ENCODE measurements around the gene SDC1.

Gene SDC1

GRCh38 chr2:20180676-20181648, 44.0 kb downstream of the SDC1 start:
- no peak for DNase-seq

GRCh38 chr2:20179755-20180594, 45.0 kb downstream of the SDC1 start:
- peak; percentile 39 to 67 for DNase-seq

GRCh38 chr2:20179466-20179754, 45.5 kb downstream of the SDC1 start:
- DNase-seq, result no peak

- no peak for DNase-seq
Observed at GRCh38 chr2:20178666-20179465, 46.1 kb downstream of the SDC1 start.

GRCh38 chr2:20178249-20178607, 46.7 kb downstream of the SDC1 start:
- DNase-seq, result no peak

DNA sequence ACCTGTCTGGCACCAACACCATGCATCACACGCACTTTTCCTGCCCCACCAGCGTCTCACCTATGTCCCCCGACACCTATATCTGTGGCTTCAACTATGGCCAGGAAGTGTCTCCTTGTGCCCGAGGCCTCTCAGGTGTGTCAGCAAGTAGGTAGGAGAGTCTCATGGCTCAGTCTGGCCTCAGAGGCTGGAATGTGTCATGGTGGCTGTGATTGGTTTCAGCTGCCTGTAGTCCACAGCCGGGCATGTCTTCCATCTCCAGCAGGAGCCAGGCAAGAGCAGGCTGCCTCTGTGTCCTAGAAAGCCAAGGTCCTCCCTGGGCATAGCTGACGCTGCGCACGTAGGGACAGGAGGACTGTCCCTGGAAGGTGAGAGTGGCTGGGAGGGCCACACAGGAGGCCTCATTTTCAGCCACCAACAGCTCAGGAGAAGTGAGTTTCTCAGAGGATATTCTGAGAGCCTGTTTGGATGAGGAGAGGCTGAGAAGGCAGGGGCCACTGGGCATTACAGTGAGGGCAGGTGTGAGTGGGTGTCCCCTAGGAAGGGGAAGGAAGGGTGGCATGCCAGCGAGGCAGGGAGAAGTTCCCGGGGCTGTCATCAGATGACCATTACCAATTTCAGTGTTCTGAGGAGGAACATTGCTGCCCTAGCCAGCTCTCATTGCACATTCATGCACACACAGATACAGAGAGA, 47.2 kb downstream of the SDC1 start:
- no peak for DNase-seq

GRCh38 chr2:20176760-20177159, 48.2 kb downstream of the SDC1 start:
- no peak for DNase-seq

DNA sequence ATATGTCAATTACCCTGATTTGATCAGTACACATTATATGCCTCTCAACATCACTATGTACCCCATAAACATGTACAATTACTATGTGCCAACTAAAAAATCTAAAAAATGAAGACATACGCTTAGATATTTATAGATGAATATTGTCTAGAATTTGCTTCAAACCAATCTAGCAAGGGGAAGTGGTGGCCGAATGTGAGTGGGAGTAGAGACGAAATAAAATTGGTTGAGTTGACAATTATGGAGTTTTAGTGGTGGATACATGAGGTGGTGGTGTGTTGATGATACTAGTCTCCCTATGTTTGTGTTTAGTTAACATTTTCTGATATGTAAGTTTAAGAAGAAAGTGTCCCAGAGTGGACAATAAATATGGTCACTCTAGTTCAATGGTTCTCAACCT, 49.0 kb downstream of the SDC1 start:
- no peak for DNase-seq

DNA sequence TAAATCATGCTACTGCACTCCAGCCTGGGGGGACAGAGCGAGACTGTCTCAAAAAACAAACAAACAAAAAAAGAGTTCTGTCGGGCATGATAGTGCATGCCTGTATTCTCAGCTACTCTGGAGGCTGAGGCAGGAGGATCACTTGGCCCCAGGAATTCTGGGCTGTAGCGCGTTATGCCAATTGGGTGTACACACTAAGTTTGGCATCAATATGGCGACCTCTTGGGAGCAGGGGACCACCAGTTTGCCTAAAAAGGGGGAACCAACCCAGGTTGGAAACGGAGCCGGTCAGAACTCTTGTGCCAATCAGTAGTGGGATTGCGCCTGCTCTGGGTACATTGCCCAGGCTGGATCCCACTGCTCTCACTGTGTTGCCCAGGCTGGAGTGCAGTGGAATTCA, 49.7 kb downstream of the SDC1 start:
- no peak for DNase-seq

DNA sequence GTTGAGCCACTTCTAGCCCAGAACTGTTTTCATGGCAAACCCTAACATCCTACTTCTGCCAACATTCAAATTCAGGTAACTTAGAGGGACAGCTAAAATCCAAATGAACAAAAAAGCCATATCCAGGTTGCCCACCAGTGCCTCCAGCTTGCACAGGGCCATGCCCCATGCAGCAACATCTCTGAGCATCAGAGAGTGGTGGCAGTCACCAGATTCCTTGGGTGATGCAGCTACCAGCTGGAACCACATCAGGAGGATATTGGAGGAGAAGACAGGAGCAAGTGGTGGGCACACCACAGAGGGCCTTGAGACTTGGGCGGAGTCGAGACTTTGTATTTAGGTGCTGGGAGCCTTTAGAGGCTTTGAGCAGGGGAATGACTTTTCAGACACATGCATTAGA, 50.5 kb downstream of the SDC1 start:
- no peak for DNase-seq

DNA sequence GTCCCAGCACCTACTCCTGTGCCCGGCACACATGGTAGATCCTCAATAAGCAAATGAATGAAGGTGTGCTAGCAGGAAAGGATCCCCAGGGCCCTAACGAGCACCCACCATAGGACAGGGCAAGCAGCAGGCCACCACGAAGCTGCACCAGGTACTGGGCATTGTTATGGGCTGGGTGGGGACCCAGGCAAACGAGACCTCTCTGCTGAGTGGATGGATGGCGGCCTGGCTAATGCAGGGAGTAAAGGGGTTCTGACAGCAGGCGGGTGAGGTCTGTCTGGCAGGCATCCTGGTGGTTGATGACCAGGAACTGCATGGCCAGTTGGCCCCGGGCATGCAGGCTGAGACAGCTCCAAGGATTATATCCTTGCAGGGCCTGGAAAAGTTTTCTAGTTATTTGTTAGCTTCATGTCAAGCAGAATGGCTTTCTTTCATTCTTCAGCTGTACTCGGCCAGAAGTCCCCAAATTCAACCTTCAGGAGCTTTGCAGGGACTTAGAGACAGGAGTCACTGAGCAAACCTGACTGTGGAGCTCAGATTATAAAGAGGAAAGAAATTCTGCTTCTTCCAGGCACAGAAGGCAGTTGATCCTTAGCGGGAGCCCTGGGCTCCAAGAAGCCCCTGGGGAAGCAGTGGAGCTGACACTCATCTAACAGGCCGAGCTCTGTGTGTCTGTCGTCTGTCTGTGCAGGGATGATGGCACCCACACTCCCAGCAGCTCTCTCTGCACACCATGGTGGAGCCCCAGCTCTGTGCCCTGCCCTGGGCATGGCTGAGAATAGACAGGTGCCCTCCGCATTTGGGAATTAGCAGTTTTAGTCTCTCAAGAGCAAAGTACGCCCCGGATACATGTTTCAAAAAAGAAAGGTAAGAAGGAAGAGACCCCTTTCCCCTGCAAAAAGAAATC, 51.2 kb downstream of the SDC1 start:
- no peak for DNase-seq

GRCh38 chr2:20173064-20173463, 51.9 kb downstream of the SDC1 start:
- no peak for DNase-seq

- DNase-seq, result no peak
Observed at GRCh38 chr2:20172273-20173055, 52.5 kb downstream of the SDC1 start.

DNA sequence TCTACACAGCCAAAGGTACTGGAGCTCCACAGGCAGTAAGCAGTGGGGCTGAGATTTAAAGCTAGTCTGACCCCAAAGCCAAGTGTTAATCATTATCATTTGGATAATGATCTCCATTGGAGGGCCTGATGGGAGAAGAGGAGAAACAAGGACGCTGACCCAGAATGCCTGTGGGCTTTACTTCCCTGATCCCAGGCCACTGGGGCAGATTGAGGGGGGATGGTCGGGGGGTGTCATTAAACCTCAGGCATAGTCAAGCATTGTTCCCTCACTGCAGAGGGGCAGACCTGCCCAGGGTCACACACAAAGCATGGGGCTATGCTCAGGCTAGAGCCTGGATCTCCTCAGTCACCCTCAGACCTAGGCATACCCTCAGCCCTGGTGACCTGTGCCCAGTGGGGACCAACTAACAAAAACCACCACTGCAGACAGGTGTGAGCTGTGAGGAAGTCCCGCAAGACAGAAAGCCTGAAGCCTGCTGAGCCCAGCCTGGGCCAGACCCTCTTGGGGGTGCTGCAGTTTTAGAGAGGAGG, 53.4 kb downstream of the SDC1 start:
- DNase-seq, result no peak

DNA sequence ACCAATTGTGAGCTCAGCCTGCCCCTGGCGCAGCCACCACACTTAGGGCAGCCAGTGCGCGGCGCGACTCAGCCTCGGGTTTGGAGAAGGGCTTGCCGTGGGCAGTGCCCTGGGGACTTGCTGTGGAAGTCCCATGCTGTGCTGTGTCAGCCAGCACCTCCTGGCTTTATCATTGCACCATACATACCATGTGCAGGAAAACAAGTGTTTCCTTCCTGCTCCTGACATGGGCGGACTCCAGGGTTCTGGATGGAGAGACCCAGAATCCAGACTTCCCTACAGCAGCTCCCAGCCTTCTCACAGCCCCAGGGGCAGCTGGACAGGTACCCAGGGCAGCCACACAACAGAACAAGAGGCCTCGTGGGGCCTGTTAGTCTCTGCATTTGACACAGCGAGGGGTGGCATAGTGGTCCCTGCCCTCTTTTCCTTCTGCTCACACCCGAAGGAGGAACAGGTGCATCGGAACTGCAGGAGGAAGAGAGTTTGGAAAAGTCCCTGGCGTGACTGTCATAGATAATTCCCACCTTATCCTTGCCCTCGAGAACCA, 54.2 kb downstream of the SDC1 start:
- no peak for DNase-seq

- DNase-seq, result no peak
Observed at GRCh38 chr2:20169796-20170703, 54.9 kb downstream of the SDC1 start.

DNA sequence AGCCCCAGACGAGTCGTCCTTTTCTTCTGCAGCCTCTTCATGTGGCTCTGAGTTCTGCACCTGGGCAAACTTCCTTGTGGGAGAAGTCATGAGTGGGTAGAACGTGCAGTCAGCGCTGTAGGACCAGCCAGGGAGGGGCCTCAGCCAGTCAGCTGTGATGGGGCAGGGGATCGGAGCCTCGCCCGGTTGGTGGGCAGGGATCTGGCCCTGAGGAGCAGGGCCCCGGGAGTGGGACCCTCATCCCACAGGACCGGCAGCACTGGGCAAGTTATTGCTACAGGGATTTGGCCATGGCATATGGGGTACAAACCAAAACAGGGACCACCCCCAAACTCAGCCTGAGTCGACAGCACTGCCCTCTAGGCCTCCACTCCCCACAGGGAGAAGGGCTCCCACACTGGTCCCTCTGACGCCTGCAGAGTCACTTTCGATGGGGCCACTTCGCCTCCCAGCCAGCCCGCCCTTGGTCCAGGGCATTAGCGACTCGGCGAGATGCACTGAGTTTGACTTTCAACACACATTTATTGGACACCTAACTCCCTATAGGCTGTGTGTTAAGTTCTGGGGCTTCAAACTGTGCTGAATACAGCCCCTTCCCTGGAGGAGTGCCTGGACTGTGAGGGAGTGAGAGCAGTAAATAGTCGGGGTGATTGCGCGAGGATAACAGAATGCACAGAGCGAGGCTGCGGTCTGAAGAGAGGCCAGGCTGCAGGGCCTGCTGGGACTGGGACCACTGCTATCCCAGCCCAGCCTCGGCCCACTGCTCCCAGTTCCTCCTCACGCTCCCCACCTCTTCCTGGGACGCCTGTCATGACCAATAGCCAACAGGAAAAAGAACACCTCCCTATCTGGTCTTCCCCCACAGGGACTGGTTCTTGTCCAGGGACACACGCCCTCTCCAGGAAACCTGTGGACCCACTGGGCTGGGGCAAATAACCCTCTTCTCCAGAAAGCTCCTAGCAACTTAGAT, 55.9 kb downstream of the SDC1 start:
- no peak for DNase-seq
